NCI-H2081 treated with DMSO at 0.1 percent for 48 hours (cell line): ENCODE data around the gene NRXN3.

Experiments
- DNase-seq: peaks from one replicate; lab custom pipeline; 2025; lab: John Stamatoyannopoulos, UW

Gene NRXN3

DNA sequence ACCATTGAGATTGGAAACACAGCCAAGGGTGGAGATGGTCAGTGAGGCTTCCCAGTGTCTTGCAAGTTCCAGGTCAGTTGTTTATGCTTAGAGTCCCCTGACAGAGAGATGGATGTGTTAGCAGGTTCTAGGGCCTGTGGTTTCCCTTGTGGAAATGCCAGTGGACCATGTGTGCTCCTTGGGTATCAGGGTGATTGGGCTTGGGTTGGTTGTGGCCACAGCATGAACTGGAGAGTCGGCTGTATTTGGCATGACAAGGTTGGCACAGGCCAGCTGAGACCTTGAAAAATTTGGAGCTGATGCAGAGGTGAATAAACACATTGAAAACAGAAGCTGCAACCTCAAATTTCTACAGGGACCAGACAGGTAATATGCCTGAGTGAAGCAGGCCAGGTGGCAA is 1373.2 kb downstream of the NRXN3 start:
- DNase-seq: no peak

DNA sequence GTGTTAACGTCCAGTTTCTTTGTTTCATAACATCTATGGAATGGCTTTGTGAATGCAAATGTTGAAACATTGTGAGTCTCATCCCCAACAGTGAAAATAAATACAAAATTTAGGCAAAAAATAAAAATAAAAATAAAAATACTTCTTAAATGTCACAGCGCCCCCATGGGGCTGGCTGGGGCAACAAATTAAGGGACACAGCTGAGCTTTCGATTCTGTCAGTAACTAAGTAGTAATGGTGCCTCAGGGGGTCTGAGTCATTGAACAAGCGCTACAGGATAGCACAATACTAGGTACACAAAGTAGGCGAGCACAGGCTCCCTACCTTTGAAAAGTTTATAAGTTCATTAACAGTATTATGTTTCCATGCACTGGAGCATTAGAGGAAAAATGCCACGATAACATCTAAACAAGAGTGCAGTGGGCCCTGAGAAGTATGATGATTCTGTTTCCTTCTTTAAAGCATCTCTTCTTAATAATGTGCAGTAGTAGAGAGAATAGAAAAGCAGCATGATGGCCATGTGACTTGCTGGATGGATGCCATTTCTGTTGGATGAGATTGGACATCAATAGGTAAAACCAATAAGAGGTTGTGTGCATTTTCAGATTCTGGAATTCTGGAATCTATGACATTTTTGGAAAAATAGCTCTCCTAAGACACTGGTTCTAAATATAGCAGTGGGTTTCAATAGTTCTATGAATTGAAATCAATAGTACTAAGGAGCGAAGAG is 1374.0 kb downstream of the NRXN3 start:
- DNase-seq: no peak

- DNase-seq: no peak
These were observed 1374.5 kb downstream of the NRXN3 start for GRCh38 chr14:79544698-79545070.

DNA sequence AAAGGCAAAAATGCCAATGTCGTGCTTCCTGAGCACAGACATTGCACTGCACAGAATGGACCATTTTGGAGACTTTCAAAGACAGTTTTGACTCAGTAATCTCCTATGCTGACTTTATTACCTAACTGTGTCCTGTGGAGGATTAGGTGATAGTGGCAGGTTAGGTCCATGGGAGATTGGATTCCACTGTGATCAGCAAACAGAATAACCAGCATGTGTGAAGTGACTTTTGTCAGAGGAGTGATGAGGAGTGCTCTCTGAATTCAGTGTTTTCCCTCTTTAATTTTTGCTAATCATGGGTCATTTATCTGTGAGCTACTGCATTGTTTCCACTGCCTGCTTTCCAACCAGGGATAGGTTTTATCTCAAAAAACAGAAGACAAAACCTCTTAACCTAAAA is 1378.7 kb downstream of the NRXN3 start:
- no peak for DNase-seq

GRCh38 chr14:79549515-79549914 is 1379.3 kb downstream of the NRXN3 start:
- DNase-seq: no peak

- no peak for DNase-seq
These were observed 1381.3 kb downstream of the NRXN3 start for GRCh38 chr14:79551523-79551922.

GRCh38 chr14:79552778-79553177 is 1382.6 kb downstream of the NRXN3 start:
- DNase-seq: no peak

GRCh38 chr14:79554816-79555215 is 1384.6 kb downstream of the NRXN3 start:
- DNase-seq: no peak

DNA sequence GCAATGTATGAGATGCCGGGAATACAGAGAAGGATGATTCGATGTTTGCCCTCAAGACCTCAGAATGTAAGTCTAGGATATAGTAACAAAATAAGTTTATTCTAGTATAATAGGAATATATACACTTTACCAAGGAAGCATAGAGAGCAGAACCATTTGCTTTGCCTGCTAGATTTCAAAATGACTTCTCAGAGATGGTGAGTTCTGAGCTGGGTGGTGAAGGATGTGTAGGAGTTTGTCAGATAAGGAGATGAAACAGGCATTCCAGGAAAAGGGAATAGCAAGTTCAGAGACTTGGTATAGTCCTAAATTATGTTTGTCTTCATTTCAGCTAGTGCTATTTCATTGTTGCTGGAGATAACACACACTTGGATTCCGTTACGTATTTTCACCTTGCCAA is 1385.3 kb downstream of the NRXN3 start:
- DNase-seq: no peak

GRCh38 chr14:79557309-79557708 is 1387.1 kb downstream of the NRXN3 start:
- no peak for DNase-seq

GRCh38 chr14:79562185-79562584 is 1392.0 kb downstream of the NRXN3 start:
- DNase-seq: no peak

GRCh38 chr14:79564371-79564770 is 1394.2 kb downstream of the NRXN3 start:
- no peak for DNase-seq

- no peak for DNase-seq
These were observed 1397.1 kb downstream of the NRXN3 start for GRCh38 chr14:79567306-79567705.

DNA sequence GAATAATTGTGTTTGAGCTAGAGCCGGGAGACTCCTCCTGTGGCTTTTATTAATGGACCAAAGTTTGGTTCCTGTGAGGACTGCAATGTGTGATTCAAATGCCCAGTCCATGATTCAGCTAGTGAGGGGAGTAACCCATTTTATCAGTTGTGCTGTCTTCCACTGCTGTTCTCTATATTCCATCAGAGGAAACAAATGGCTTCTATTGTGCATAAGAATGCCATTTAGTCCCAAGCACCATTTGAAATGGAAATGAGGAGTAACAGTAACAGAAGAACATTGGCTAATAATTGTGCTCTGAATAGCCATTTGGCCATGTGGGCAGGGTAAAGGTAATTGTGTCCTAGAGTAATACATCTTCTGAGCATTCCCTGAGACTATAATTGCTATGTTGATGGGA is 1398.4 kb downstream of the NRXN3 start:
- no peak for DNase-seq

GRCh38 chr14:79569072-79569471 is 1398.9 kb downstream of the NRXN3 start:
- no peak for DNase-seq

GRCh38 chr14:79570648-79571047 is 1400.5 kb downstream of the NRXN3 start:
- no peak for DNase-seq

- no peak for DNase-seq
These were observed 1401.2 kb downstream of the NRXN3 start for GRCh38 chr14:79571366-79571765.

- DNase-seq: no peak
These were observed 1403.3 kb downstream of the NRXN3 start for GRCh38 chr14:79573486-79573885.

- DNase-seq: no peak
These were observed 1404.9 kb downstream of the NRXN3 start for GRCh38 chr14:79575032-79575431.

- no peak for DNase-seq
These were observed 1406.3 kb downstream of the NRXN3 start for GRCh38 chr14:79576424-79576823.

- no peak for DNase-seq
These were observed 1408.3 kb downstream of the NRXN3 start for GRCh38 chr14:79578470-79578869.

DNA sequence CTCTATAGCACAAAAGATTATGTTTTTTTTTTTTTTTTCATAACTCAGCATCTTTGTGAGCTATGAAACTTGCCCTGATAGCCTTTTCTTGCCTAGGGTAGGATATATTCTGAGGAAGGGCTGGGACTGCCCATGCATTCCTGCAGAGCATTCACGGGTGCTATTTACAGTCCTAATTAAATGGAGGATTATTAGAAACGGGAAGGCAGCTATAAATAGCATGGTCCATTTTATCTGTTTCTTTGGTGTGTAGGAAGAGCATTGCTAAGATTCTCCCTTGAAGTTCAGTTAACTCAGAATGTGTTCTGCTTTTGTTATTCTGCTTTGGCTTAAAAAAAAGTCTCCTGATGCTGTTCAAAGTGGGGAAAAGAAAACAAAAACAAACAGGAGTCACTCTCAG is 1410.2 kb downstream of the NRXN3 start:
- DNase-seq: no peak

DNA sequence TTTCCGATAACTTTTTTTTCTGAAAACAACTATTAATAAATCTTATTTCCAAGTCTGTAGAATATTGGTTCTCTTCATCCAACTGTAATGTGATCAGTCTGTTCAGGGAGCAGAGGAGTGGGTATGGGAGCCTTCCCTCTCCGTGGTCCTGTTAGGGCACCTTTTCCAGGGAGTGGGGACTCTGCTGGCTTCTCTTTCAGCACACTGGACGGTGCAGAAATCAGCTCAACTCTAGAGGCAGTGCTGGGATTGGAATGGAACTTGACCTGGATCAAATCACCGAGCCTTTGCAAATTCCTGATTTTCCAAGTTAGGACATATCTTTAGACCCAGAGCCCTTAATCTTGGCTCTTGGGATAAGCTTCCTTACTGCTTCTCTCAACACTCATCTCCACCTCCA is 1410.7 kb downstream of the NRXN3 start:
- no peak for DNase-seq

DNA sequence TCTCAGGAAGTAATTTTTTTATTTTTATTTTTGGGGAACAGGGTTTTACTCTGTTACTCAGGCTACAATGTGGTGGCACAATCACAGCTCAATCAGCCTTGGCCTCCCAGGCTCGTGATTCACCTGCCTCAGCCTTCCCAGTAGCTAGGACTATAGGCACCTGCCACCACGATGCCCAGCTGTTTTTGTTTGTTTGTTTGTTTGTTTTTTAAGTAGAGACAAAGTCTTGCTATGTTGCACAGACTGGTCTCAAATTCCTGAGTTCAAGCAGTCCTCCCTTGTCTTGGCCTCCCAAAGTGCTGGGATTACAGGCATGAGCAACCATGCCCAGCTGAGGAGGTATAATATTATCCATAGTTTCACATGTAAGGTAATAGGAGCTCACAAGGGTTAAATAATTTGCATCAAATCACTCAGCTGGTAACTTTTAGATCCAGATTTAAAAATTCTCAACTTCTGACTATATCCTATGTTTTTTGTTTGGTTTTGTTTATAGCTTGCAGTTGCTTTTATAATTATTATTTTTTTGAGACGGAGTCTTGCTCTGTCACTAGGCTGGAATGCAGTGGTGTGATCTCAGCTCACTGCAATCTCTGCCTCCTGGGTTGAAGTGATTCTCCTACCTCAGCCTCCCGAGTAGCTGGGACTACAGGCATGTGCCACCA is 1411.9 kb downstream of the NRXN3 start:
- no peak for DNase-seq
